Measurements from ENCODE around the gene GABRG2.

Gene GABRG2

GRCh38 chr5:162196351-162196750 is 128.8 kb downstream of the GABRG2 start:
- DNase-seq = no peak

- DNase-seq = no peak
These were observed 134.8 kb downstream of the GABRG2 start for GRCh38 chr5:162202285-162202880.
